NCI-H2227 (cell line): ENCODE data around the gene C12orf75.
A peak's percentile ranks its signal among the peaks of the same experiment; 100 is the strongest.
"Not testable (repeated sequence)": the region's sequence is repeated elsewhere in the genome, so short reads cannot be mapped to it uniquely, and the experiment has no call there.

ENCODE experiments used
- DNase-seq: peaks from one replicate; lab custom pipeline; 2025; ENCODE audit not compliant: unreplicated experiment; lab: John Stamatoyannopoulos, UW

The C12orf75 gene

GRCh38 chr12:105368047-105368646 lies 37.7 kb downstream of the C12orf75 start:
- no peak for DNase-seq

GRCh38 chr12:105369014-105369413 lies 38.5 kb downstream of the C12orf75 start:
- no peak for DNase-seq

GRCh38 chr12:105374303-105374702 lies 43.8 kb downstream of the C12orf75 start:
- no peak for DNase-seq

GRCh38 chr12:105377077-105377476 lies 46.6 kb downstream of the C12orf75 start:
- DNase-seq: no peak

GRCh38 chr12:105378911-105379310 lies 48.4 kb downstream of the C12orf75 start:
- peak; percentile 8 for DNase-seq

- peak; percentile 73 for DNase-seq
These were observed 52.5 kb downstream of the C12orf75 start for GRCh38 chr12:105382771-105383622.

- no peak for DNase-seq
These were observed 53.7 kb downstream of the C12orf75 start for GRCh38 chr12:105384220-105384619.

- DNase-seq: no peak
These were observed 54.5 kb downstream of the C12orf75 start for GRCh38 chr12:105384916-105385535.

GRCh38 chr12:105386431-105386830 lies 55.9 kb downstream of the C12orf75 start:
- no peak for DNase-seq

- no peak for DNase-seq
These were observed 60.7 kb downstream of the C12orf75 start for GRCh38 chr12:105391231-105391630.

GRCh38 chr12:105393587-105393986 lies 63.1 kb downstream of the C12orf75 start:
- no peak for DNase-seq

- no peak for DNase-seq
These were observed 65.5 kb downstream of the C12orf75 start for GRCh38 chr12:105396024-105396423.

- DNase-seq: no peak
These were observed 66.5 kb downstream of the C12orf75 start for GRCh38 chr12:105396983-105397382.

GRCh38 chr12:105398930-105399329 lies 68.4 kb downstream of the C12orf75 start:
- no peak for DNase-seq

- no peak for DNase-seq
These were observed 69.1 kb downstream of the C12orf75 start for GRCh38 chr12:105399428-105400081.

GRCh38 chr12:105400227-105400626 lies 69.7 kb downstream of the C12orf75 start:
- no peak for DNase-seq

- no peak for DNase-seq
These were observed 70.7 kb downstream of the C12orf75 start for GRCh38 chr12:105401198-105401597.

GRCh38 chr12:105402366-105402765 lies 71.9 kb downstream of the C12orf75 start:
- no peak for DNase-seq

- DNase-seq: no peak
These were observed 72.6 kb downstream of the C12orf75 start for GRCh38 chr12:105403095-105403494.

- not testable (repeated sequence) for DNase-seq
These were observed 73.6 kb downstream of the C12orf75 start for GRCh38 chr12:105404134-105404533.

GRCh38 chr12:105406497-105406896 lies 76.0 kb downstream of the C12orf75 start:
- DNase-seq: no peak
